RWPE1 (cell line): Measurements from ENCODE around the gene NR1D2.

ENCODE experiments used
- CTCF ChIA-PET: fragments of 350-600 bp; sonication (Branson Sonifier 250); formaldehyde crosslinking; extraction: SDS; loops from one replicate; lab custom pipeline; 2021; lab: Yijun Ruan, JAX
- POLR2A ChIA-PET: fragments of 400-600 bp; formaldehyde crosslinking; extraction: SDS; loops from one replicate; lab custom pipeline; 2020; ENCODE audit warnings: antibody characterized with exemption; ENCODE audit not compliant: low non-redundant PET; lab: Yijun Ruan, JAX
- DNase-seq: peaks from one replicate; pipeline ENCODE4 v3.0.0; 2012; ENCODE audit warnings: low spot score
- H3K27ac ChIP-seq: fragments of 450-650 bp; 2 replicates; pipeline ENCODE4 v1.5.1; 2017
- CTCF ChIP-seq: fragments of 450-650 bp; conservative IDR thresholded peaks from 2 replicates; pipeline ENCODE4 v1.5.1; 2017; ENCODE audit warnings: low read depth, mild to moderate bottlenecking

Gene NR1D2

GRCh38 chr3:23960649-23961048 lies 15.6 kb downstream of the NR1D2 start:
- no peak for TF ChIP-seq CTCF
- CTCF ChIA-PET: interaction anchor here (0.7 kb wide), 1 partner anchor 480 kb away, joined by 8 read pairs; no protein-coding TSS in a partner anchor
- H3K27ac ChIP-seq: peak overlapping the region; percentile 9; the same call in 1 of the 2 replicates
- no peak for DNase-seq
- POLR2A ChIA-PET: no interaction called here

- TF ChIP-seq CTCF: no peak
- POLR2A ChIA-PET: no interaction called here
- CTCF ChIA-PET: interaction anchor here (0.7 kb wide), 2 partner anchors 30 to 480 kb away, joined by 4 to 8 read pairs; no protein-coding TSS in a partner anchor
- peak; percentile 12 for DNase-seq
- H3K27ac ChIP-seq: no peak overlapping the region
These were observed 16.0 kb downstream of the NR1D2 start for GRCh38 chr3:23961066-23961465.

- no peak for DNase-seq
- no peak for TF ChIP-seq CTCF
- CTCF ChIA-PET: no interaction called here
- POLR2A ChIA-PET: no interaction called here
- H3K27ac ChIP-seq: no peak overlapping the region
These were observed 16.8 kb downstream of the NR1D2 start for GRCh38 chr3:23961913-23962312.

GRCh38 chr3:23964537-23965235 lies 19.6 kb downstream of the NR1D2 start:
- CTCF ChIA-PET: no interaction called here
- no peak for TF ChIP-seq CTCF
- no peak for DNase-seq
- H3K27ac ChIP-seq: peak overlapping the region; percentile 79
- POLR2A ChIA-PET: no interaction called here

GRCh38 chr3:23966328-23966727 lies 21.2 kb downstream of the NR1D2 start:
- CTCF ChIA-PET: no interaction called here
- POLR2A ChIA-PET: no interaction called here
- no peak for DNase-seq

More at GRCh38 chr3:23966328-23966727, 21.2 kb downstream of the NR1D2 start:
- TF ChIP-seq CTCF: no peak
- peak overlapping the region; percentile 67 for H3K27ac ChIP-seq
